Bladder microvascular endothelial cell (primary cell): Measurements from ENCODE around the gene ZNF174. TPM values are rescaled to one million over a fixed set of nuclear protein-coding genes. Genes with fewer than 3 reads are reported as not detected.

Experiments
- total RNA-seq: library from RNA; depleted of rRNA; stranded (reverse); fragments of >200 nt; gene quantifications from 2 replicates; pipeline ENCODE4 v1.2.3, GENCODE V29; 2014

Gene ZNF174
- 4.8 and 4.9 TPM in 2 replicates for total RNA-seq

DNA sequence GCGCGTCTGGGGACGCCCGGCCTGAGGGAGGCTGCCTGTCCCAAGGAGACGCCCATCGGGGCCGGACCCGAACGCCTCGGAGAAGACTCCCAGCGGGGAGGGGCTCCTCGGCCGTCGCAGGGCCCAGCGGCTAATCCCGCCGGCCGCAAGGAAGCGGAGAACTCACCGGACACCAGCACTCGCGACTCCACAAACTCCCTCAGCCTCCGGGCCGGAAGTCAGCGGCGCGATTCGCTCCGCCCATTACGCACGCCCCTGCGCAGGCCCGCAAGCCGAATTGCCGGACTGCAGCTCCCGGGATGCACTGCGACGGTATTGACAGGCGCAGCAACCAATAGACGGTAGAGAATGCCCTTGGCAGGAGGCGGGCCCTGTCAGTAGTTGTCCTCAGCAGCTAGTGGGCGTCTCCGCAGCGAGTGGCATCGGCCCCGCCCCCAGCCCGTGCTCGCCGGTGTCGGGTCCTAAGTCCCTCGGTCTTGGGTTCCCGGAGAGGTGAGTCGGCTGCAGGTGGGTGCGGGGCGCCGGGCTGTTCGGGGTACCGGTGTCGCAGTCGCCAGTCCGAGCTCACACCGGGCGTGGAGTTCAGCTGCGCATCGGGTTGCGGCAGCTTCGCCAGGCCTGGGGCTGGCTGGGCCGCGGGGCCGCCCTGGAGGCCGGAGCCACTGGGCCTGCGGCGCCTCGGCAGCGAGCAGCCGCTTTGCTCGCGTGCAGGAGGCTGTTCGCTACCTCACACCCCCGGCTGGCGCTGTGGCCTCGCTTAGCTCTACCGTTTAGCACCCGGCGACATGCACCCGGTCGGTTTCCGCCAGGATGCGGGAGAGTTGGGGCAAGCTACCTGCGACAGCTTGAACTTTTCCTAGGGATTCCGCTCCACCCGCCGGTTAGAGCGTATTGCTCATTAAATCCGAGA, at the start of gene ZNF174, which contains the start of gene ZSCAN32:
Gene ZNF174 (plus strand): TSS at position 437 of the 910 bp plus-strand sequence. CDS start 790 bp downstream, outside the sequence.
Gene ZSCAN32 (minus strand): TSS at position 226 of the 910 bp plus-strand sequence. CDS start 3,447 bp downstream, outside the sequence.

DNA sequence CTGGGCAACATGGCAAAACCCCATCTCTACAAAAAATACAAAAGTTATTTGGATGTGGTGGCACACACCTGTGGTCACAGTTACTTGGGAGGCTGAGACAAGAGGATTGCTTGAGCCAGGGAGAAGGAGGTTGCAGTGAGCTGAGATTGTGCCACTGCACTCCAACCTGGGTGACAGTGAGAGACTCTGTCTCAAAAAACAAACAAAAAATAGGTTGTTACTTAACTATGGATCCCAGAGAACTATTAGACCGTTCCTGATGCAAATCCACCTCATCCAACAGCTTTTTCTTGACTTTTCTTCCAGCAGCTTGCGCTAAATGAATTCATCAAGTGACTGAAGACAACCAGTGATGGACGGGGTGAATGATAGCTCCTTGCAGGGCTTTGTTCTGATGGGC, 45.4 kb upstream of the ZNF174 start, which contains the start of gene OR2C1:
Gene OR2C1 (plus strand): TSS at position 301 of the 400 bp plus-strand sequence. CDS start 52 bp downstream, at position 353.

DNA sequence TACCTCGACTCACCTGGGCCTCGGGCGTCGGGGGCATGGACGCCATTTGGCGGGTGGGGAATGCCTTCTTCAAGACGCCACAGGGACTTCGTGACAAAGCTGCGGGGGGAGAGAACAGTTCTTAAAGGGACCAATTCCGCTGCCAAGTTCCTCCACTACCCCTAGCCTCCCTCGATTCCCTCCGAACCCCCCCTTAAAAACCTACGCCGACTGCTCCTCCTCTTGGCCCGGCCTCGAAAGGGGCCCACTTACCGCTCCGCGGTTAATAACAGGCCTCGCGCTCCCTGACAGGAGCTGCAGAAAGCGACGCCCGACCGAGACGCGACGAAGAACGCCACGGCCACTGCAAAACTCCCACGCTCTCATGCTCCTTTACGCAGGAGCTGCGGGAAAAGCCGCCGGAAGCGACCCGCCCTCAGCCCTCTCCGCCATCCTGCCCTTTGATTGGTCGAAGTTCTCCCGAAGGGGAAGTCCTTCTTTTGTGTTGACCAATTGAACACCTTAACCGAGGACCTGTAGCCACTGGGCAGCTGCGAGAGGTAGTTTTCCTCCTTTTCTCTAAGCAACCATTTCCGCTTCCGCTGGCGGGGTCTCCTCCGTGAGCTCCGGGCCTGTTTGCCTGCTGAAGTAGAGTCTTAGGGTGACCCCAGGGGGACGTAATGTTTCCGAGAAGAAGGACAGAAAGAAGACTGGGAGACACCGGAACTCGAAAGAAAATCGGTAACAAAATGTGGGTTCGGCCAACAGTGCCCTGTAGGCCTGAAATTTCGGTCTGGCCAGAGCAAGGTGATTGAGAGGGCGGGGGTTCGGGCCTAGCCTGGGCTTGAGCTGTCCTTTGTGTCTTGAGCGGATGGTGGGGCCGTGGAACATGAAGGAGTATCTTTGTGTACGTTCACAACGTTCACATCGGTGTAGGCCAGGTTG, 42.4 kb downstream of the ZNF174 start, which contains the start of the genes NAA60 and ZNF597:
Gene NAA60 (plus strand): TSS at position 573 of the 924 bp plus-strand sequence. CDS start 32,548 bp downstream, outside the sequence.
Gene ZNF597 (minus strand): TSS at position 397 of the 924 bp plus-strand sequence. CDS start 351 bp downstream, at position 46.

Other genes starting within 250 kb of the ZNF174 start
- gene OR1F1, start 213.0 kb upstream of the ZNF174 start, total RNA-seq, result not detected in 2 replicates
- 8.4 and 11.0 TPM in 2 replicates for gene ZNF200, start 166.1 kb upstream of the ZNF174 start, total RNA-seq
- 0.13 TPM in 1 of 2 replicates, not detected in the other for gene MEFV, start 144.6 kb upstream of the ZNF174 start, total RNA-seq
- 30.6 and 45.6 TPM in 2 replicates for gene ZNF263, start 117.7 kb upstream of the ZNF174 start, total RNA-seq
- 2.6 and 3.7 TPM in 2 replicates for gene TIGD7, start 95.8 kb upstream of the ZNF174 start, total RNA-seq
- 13.4 and 23.4 TPM in 2 replicates for gene ZNF75A, start 95.7 kb upstream of the ZNF174 start, total RNA-seq
- gene OR2C1, start 45.3 kb upstream of the ZNF174 start, total RNA-seq, result not detected in 2 replicates
- gene ZSCAN32, start 211 bp upstream of the ZNF174 start, total RNA-seq, result 6.0 and 8.9 TPM in 2 replicates
- 1.3 and 2.3 TPM in 2 replicates for gene ZNF597, start 42.3 kb downstream of the ZNF174 start, total RNA-seq
- 6.6 and 17.7 TPM in 2 replicates for gene NAA60, start 42.5 kb downstream of the ZNF174 start, total RNA-seq
- gene C16orf90, start 94.3 kb downstream of the ZNF174 start, total RNA-seq, result not detected in 2 replicates
- 7.1 and 15.6 TPM in 2 replicates for gene CLUAP1, start 99.8 kb downstream of the ZNF174 start, total RNA-seq
- gene NLRC3, start 176.2 kb downstream of the ZNF174 start, total RNA-seq, result 0.97 and 3.8 TPM in 2 replicates
- 1.6 and 3.7 TPM in 2 replicates for gene SLX4, start 210.4 kb downstream of the ZNF174 start, total RNA-seq